PC-3 (cell line): ENCODE data around the gene SAMD5. TPM values are rescaled to one million over a fixed set of nuclear protein-coding genes. Genes with fewer than 3 reads are reported as not detected.

ENCODE experiments used
- ATAC-seq: fragments of 200-7000 bp; cut with Tn5 transposase; 2 replicates; pipeline ENCODE4 v1.9.1; 2020; ENCODE audit warnings: mild to moderate bottlenecking, moderate library complexity
- BruUV-seq: library from RNA; stranded (reverse); fragments of 400-500 nt; replicated peaks from 2 replicates; lab custom pipeline; 2021; lab: Mats Ljungman, UMichigan
- CTCF ChIA-PET: fragments of 300-600 bp; sonication (Branson Sonifier 250); formaldehyde crosslinking; loops from one replicate; lab custom pipeline; 2022; ENCODE audit warnings: antibody characterized with exemption; lab: Charles Lee
- POLR2A ChIA-PET: fragments of 300-600 bp; sonication (Branson Sonifier 250); formaldehyde crosslinking; loops from one replicate; lab custom pipeline; 2022; ENCODE audit warnings: antibody characterized with exemption; ENCODE audit not compliant: unreplicated experiment; lab: Charles Lee
- DNase-seq: peaks from one replicate; pipeline ENCODE4 v3.0.0-alpha.2; 2015
- H2AFZ ChIP-seq: fragments of 300-600 bp; sonication (generic); 2 replicates; pipeline ENCODE4 v1.6.0; 2016; ENCODE audit warnings: antibody characterized with exemption, low read length
- H3F3A ChIP-seq: fragments of 300-600 bp; sonication (generic); one replicate; pipeline ENCODE4 v1.6.0; 2017; ENCODE audit warnings: antibody characterized with exemption, low read length, control low read depth, mild to moderate bottlenecking; ENCODE audit not compliant: unreplicated experiment
- H3K27ac ChIP-seq: fragments of 300-600 bp; sonication (generic); 2 replicates; pipeline ENCODE4 v1.5.1; 2016; ENCODE audit warnings: mild to moderate bottlenecking, low read length
- H3K27me3 ChIP-seq: fragments of 300-600 bp; sonication (generic); 2 replicates; pipeline ENCODE4 v1.6.1; 2016; ENCODE audit warnings: low read length, mixed read lengths
- H3K36me3 ChIP-seq: fragments of 300-600 bp; sonication (generic); 2 replicates; pipeline ENCODE4 v1.6.1; 2016; ENCODE audit warnings: low read depth, mixed run types, low read length, mixed read lengths
- H3K4me1 ChIP-seq: fragments of 300-600 bp; sonication (generic); 2 replicates; pipeline ENCODE4 v1.5.1; 2016; ENCODE audit warnings: low read length; ENCODE audit not compliant: insufficient read depth
- H3K4me2 ChIP-seq: fragments of 300-600 bp; sonication (generic); 2 replicates; pipeline ENCODE4 v1.6.0; 2016; ENCODE audit warnings: low read length
- H3K4me3 ChIP-seq: fragments of 300-600 bp; sonication (generic); 2 replicates; pipeline ENCODE4 v1.5.1; 2016; ENCODE audit warnings: mild to moderate bottlenecking, low read length, mixed read lengths
- H3K79me2 ChIP-seq: fragments of 300-600 bp; sonication (generic); 2 replicates; pipeline ENCODE4 v1.6.1; 2017; ENCODE audit warnings: low read length, mixed read lengths
- H3K9ac ChIP-seq: fragments of 300-600 bp; sonication (generic); 2 replicates; pipeline ENCODE4 v1.6.0; 2016; ENCODE audit warnings: mild to moderate bottlenecking, low read length
- H3K9me2 ChIP-seq: fragments of 300-600 bp; sonication (generic); replicated peaks from 2 replicates; pipeline ENCODE4 v1.6.1; 2016; ENCODE audit warnings: mixed run types, low read length, mixed read lengths
- H3K9me3 ChIP-seq: fragments of 300-600 bp; sonication (generic); 2 replicates; pipeline ENCODE4 v1.6.1; 2016; ENCODE audit warnings: low read length, mixed read lengths
- H4K20me1 ChIP-seq: fragments of 300-600 bp; sonication (generic); 2 replicates; pipeline ENCODE4 v1.6.1; 2016; ENCODE audit warnings: low read length, mixed read lengths
- CTCF ChIP-seq: fragments of 300-600 bp; sonication (generic); conservative IDR thresholded peaks from 2 replicates; pipeline ENCODE4 v1.5.1; 2017; ENCODE audit warnings: antibody characterized with exemption, low read depth, mild to moderate bottlenecking, low read length
- EZH2 ChIP-seq: fragments of 300-600 bp; sonication (generic); IDR thresholded peaks from one replicate; pipeline ENCODE4 v1.6.1; 2017; ENCODE audit warnings: antibody characterized with exemption, mild to moderate bottlenecking, low read length; ENCODE audit not compliant: unreplicated experiment
- EZH2phosphoT487 ChIP-seq: fragments of 300-600 bp; sonication (generic); IDR thresholded peaks from 2 replicates; pipeline ENCODE4 v1.6.1; 2018; ENCODE audit warnings: mild to moderate bottlenecking, antibody characterized with exemption, low read length, borderline replicate concordance
- intact Hi-C: fragments of 100-400 bp; cut with micrococcal nuclease; formaldehyde crosslinking; loops from 2 replicates; pipeline ENCODE4 v1.9.0; 2023
- total RNA-seq: library from RNA; depleted of rRNA; stranded (reverse); fragments of >200 nt; gene quantifications from 2 replicates; pipeline ENCODE4 v1.2.3, GENCODE V29; 2014

Gene SAMD5
- total RNA-seq, 1 experiment from 2014 or later, result 1.8 TPM

DNA sequence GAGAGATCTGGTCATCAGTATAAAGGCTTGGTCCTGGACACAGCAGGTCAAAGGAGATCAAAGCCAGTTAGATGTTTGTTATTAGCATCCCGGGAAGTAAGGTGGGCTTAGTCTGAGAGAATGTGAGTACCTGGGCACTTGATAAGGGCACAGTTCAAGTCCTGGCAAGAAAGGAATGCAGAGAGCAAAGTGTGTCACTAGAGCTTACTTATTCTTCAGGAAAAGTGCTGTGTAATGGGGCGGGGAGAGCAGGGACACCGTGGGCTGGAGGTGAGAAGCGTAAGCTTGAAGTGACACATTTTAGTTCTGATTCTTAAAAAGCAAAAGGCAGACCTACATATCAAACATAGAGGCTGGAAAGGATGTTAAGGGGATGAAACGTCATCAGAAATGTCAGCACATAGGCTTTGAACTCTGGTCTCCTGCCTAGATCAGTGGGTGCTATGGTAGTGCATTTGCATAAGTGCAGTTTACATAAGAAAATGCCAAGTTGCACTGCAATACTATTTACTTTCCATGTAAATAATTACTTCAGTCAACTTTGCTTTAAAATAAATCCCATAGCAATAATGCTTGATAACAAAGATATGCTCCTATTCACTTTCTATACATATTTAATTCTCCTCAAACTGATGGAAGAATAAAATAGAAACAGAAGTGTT lies 2.6 kb downstream of the SAMD5 start:
- Histone ChIP-seq H4K20me1 (no peaks in the 10 kb centered on the region), H3K4me3 (no peak overlapping the region), H3K9me3 (no peaks in the 10 kb centered on the region), H3K9ac (no peak overlapping the region), H2AFZ (no peak overlapping the region), H3K36me3 (no peaks in the 10 kb centered on the region), H3K27me3 (no peaks in the 10 kb centered on the region), H3K9me2 (no peaks in the 10 kb centered on the region), H3F3A (no peaks in the 10 kb centered on the region), H3K27ac (no peak overlapping the region), H3K4me1 (peaks cover 13% of the 10 kb centered on the region; the same call in 1 of the 2 replicates), H3K4me2 (peak overlapping the region; percentile 26; the same call in 1 of the 2 replicates), H3K79me2 (no peaks in the 10 kb centered on the region)
- CTCF ChIA-PET, result no interaction called here
- no TSS peak for BruUV-seq
- intact Hi-C loops, result no loop called here
- POLR2A ChIA-PET, result no interaction called here
- DNase-seq, result no peak
- ATAC-seq, result no peak
- TF ChIP-seq EZH2 (no peak), CTCF (no peak), EZH2phosphoT487 (no peak)

GRCh38 chr6:147514831-147515230 lies 6.3 kb downstream of the SAMD5 start:
- Histone ChIP-seq H3K9me3 (no peaks in the 10 kb centered on the region), H4K20me1 (no peaks in the 10 kb centered on the region), H3K4me1 (peaks cover 3% of the 10 kb centered on the region; the same call in 1 of the 2 replicates), H3K27me3 (no peaks in the 10 kb centered on the region), H3K4me3 (no peak overlapping the region), H3K9me2 (no peaks in the 10 kb centered on the region), H3K9ac (no peak overlapping the region), H2AFZ (no peak overlapping the region), H3K4me2 (no peak overlapping the region), H3K36me3 (no peaks in the 10 kb centered on the region), H3F3A (no peaks in the 10 kb centered on the region), H3K79me2 (no peaks in the 10 kb centered on the region), H3K27ac (no peak overlapping the region)
- DNase-seq (no peak), ATAC-seq (no peak)
- intact Hi-C loops, result no loop called here
- POLR2A ChIA-PET, result no interaction called here
- no TSS peak for BruUV-seq
- CTCF ChIA-PET, result no interaction called here
- no peak for TF ChIP-seq EZH2phosphoT487
- TF ChIP-seq EZH2, result no peak
- no peak for TF ChIP-seq CTCF

GRCh38 chr6:147515327-147515726 lies 6.8 kb downstream of the SAMD5 start:
- Histone ChIP-seq H3K36me3 (no peaks in the 10 kb centered on the region), H3K9ac (no peak overlapping the region), H3K4me3 (no peak overlapping the region), H3K9me3 (no peaks in the 10 kb centered on the region), H3K9me2 (no peaks in the 10 kb centered on the region), H2AFZ (no peak overlapping the region), H3F3A (no peaks in the 10 kb centered on the region), H3K4me2 (no peak overlapping the region), H4K20me1 (no peaks in the 10 kb centered on the region), H3K27me3 (no peaks in the 10 kb centered on the region), H3K79me2 (no peaks in the 10 kb centered on the region), H3K4me1 (no peaks in the 10 kb centered on the region), H3K27ac (no peak overlapping the region)
- DNase-seq (no peak), ATAC-seq (no peak)
- ChIA-PET POLR2A (no interaction called here), CTCF (no interaction called here)
- TF ChIP-seq CTCF (no peak), EZH2phosphoT487 (no peak), EZH2 (no peak)
- BruUV-seq, result no TSS peak
- intact Hi-C loops, result no loop called here
